HG03575 (cell line): ENCODE results near the gene C1GALT1C1L.
"Not testable (repeated sequence)": the region's sequence is repeated elsewhere in the genome, so short reads cannot be mapped to it uniquely, and the experiment has no call there.

Source experiments
- ATAC-seq: cut with Tn5 transposase; IDR thresholded peaks from one replicate; pipeline ENCODE4 v1.9.1; 2021; ENCODE audit not compliant: unreplicated experiment, insufficient number of reproducible peaks, low FRiP score; ENCODE audit errors: extremely low read depth

Gene C1GALT1C1L

GRCh38 chr2:43676322-43677050 is at the start of gene C1GALT1C1L:
Gene C1GALT1C1L (minus strand): TSS chr2:43676429. CDS start chr2:43676322, 107 bp downstream.
- no peak for ATAC-seq

DNA sequence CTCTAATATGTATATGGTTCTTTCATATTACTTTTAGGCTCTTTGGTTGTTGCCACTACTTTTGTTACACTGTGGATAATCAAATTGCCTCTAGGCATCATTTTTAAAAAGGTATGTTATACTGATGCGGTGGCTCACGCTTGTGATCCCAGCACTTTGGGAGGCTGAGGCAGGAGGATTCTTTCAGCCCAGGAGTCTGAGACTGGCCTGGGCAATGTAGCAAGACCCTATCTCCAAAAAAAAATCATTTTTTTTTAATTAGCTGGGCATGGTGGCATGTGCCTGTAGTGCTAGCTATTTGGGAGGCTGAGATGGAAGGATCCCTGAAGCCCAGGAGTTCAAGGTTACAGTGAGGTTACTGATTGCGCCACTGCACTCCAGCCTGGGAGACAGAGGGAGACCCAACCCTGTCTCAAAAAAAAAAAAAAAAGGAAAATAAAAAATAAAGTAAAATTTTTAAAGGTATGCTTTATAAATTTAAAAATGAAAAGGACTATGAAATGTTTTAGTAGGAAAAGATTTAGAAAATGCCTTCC is 49.5 kb upstream of the C1GALT1C1L start:
- ATAC-seq = no peak

GRCh38 chr2:43724728-43725526 is 48.7 kb upstream of the C1GALT1C1L start:
- ATAC-seq = no peak

DNA sequence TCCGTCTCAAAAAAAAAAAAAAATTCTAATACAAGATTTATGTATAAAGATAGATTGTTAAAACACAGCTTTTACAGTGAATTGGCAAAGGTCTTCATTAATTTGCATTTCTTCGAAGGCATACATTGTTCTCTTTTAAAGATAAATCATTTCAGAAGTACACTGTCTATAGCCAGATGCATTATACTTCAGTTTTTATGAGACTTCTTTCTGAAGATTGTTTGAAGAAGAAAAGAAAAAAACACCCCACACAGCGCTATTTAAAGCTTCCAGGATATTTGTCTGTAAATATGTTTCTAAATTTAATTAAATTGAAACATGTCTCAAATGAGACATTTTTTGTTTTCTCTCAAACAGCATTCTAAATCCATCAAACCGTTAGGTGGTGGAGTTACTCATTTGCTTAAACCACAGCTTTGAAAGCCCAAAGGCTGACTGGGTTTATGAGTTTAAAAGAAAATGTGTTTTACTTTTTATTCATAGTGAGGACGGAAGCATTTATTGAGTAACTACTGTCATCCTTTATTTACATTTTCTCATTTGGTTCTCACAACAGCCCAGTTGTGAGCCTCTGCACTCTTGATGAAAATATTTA is 42.4 kb upstream of the C1GALT1C1L start:
- ATAC-seq = no peak

GRCh38 chr2:43717322-43717721 is 41.1 kb upstream of the C1GALT1C1L start:
- ATAC-seq = no peak

DNA sequence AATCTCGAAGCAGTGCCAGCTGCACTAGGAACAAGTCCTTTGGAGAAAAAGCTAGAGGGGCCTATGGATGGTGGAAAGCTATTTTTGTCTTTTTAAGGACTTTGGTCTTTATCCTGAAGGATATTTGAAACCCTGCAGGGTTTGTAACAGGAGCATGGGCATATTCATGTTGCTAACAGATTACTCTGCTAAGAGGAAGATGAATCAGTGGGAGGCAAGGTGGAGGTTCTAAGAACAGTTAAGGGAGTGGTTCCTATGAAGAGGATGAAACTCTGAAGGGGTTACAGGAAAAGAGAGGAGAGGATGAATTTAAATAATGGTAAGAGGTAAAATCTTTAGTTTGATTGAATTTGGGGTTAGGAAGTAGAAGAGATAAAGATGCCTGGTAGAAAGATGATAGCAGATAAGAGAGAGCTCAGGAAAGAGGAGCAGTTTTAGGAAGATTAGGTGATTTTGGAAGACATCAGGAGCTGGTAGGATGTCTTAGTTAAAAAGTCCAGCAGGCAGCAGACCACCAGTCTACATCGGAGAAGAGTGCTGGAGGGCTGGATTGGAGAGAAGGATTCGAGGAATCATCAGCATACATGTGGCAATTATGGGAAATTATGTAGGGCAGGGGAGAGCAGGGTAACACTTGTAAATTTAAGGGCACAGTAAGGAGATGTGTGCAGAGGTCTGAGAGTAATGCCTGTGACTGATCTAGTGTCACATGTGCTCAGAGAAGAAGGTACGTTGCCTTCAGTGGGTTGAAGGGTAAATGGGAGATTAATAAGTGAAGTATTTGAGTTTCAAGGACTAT is 39.3 kb upstream of the C1GALT1C1L start:
- no peak for ATAC-seq

DNA sequence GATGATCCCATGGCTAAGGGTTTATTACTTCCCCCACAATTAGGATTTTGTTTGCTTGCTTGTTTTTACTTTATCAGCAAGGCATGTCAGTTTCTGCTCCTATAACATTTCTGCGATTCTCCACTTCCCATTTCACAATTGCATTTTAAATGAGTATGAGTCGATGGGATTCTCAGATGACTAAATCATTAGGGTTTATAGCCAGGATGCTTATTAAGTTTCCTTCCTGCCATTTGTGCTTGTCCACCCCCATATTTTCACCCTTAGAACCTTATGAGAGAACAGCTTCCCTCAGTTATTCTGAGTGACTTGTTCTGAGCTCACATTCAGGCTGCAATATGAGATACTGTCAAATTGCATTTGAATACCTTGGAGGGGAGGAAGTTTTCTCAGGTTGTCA is 37.9 kb upstream of the C1GALT1C1L start:
- ATAC-seq = no peak

DNA sequence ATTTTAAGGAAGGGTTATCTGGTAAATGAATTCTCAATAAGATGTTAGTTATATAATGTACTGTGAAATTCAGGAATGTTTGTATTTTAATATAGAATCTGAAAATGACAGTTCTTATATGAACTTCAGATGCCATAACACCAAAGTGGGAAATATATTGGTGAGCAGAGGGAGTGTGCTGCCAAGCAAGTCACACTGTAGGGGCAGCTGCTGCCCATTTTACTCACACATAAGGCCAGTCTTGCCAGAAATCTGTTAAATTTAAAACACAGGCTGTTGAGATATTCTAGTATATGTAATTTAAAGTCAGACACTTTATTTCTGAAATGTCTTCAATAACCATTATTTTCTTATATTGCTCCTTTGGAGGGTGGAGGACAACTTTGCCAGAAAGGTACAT is 34.6 kb upstream of the C1GALT1C1L start:
- ATAC-seq = no peak

DNA sequence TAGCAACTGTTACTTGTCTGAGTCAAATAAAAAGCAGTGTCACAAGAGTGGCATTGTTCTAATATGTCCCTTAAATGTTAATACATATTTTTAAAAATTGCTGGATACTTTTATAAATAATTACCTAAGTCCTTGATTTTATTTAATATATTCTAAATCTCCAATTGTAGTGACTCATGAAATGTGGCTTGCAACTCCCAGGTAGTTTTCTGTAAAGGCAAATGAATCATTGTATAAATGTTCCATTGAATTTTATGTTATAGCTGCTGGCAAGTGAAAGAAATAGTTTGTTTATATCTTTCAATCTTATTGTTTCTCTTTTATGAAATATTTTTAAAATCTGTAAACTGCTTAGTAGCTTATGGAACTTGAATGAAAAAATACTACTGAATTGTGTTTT is 32.7 kb upstream of the C1GALT1C1L start:
- ATAC-seq = no peak

- no peak for ATAC-seq
These were observed 31.9 kb upstream of the C1GALT1C1L start for GRCh38 chr2:43708178-43708577.

- no peak for ATAC-seq
These were observed 31.2 kb upstream of the C1GALT1C1L start for GRCh38 chr2:43707255-43708015.

- ATAC-seq = no peak
These were observed 24.9 kb upstream of the C1GALT1C1L start for GRCh38 chr2:43701111-43701510.

DNA sequence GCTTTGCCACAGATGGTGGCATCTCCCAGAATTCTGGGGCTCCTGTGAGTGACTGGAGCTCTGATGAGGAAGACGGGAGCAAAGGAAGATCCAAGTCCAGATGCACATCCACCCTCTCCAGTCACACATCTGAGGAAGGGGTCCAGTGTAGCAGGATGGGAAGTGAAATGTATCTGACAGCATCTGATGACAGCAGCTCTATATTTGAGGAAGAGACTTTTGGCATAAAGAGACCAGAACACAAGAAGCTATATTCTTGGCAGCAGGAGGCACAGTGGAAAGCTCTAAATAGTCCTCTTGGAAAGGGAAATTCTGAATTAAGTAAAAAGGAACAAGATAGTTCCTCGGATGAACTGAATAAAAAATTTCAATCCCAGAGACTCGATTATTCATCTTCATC is 23.5 kb upstream of the C1GALT1C1L start:
- ATAC-seq = no peak

GRCh38 chr2:43698140-43698539 is 21.9 kb upstream of the C1GALT1C1L start:
- ATAC-seq = not testable (repeated sequence)

- no peak for ATAC-seq
These were observed 16.3 kb upstream of the C1GALT1C1L start for GRCh38 chr2:43692428-43692994.

DNA sequence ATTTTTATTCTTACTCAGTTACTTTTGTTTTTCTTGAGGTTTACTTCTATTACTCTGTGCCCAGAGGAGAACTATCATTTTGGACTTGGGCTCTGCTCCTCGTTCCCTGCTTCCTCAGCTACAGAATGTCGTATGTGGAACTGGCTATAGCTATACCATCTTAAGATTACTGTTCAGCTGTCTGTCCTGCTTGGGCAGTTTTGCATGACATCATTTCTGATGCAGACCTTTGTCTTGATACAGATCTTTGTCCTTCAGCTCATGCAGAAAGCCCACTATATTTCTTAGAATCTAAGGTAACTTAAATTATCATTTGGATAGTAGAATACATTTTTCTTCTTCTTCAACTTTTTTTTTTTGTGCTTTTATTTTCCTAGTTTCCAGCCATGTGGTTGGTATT is 13.8 kb upstream of the C1GALT1C1L start:
- ATAC-seq = no peak

DNA sequence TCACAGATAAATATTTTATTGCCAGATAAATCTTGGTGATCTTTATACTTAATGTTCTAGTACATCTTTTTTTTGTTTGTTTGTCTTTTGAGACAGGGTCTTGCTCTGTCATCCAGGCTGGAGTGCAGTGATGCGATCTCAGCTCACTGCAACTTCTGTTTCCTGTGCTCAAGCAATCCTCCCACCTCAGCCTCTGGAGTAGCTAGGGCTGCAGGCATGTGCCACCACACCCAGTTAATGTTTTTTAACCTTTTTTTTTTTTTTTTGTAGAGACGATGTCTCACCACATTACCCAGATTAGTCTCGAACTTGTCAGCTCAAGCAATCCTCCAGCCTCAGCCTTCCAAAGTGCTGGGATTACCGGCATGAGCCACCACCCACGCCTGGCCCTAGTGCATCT is 9.1 kb upstream of the C1GALT1C1L start:
- ATAC-seq = no peak

GRCh38 chr2:43677783-43678182 is 1.6 kb upstream of the C1GALT1C1L start:
- ATAC-seq = not testable (repeated sequence)
